Omental fat pad (tissue), 4 donors: ENCODE measurements around the gene AFF3. TPM values are rescaled to one million over a fixed set of nuclear protein-coding genes. Genes with fewer than 3 reads are reported as not detected.

Experiments used
- ATAC-seq: fragments of 150-250 bp; one replicate; pipeline ENCODE4 v1.9.1; 2016; ENCODE audit warnings: mild to moderate bottlenecking, moderate library complexity; ENCODE audit not compliant: low FRiP score
- DNase-seq: peaks from one replicate; pipeline ENCODE4 v3.0.0-alpha.2; 2019; ENCODE audit warnings: low spot score
- total RNA-seq, 4 donors: library from RNA; depleted of rRNA; stranded (reverse); fragments of >200 nt; gene quantifications; one replicate each; pipeline ENCODE4 v1.1.0, GENCODE V29; 2016
- TF ChIP-seq, protein P1 (sequence below), 3 donors: fragments of 450-650 bp; IDR thresholded peaks; one replicate each; pipeline ENCODE4 v1.5.1; 2016 to 2017; ENCODE audit warnings: antibody characterized with exemption in 3 of 3, mild to moderate bottlenecking in 3 of 3, moderate library complexity in 2 of 3

The AFF3 gene
- total RNA-seq, 4 donors from 2014 or later: 1.4 to 6.0 (median 2.7) TPM

DNA sequence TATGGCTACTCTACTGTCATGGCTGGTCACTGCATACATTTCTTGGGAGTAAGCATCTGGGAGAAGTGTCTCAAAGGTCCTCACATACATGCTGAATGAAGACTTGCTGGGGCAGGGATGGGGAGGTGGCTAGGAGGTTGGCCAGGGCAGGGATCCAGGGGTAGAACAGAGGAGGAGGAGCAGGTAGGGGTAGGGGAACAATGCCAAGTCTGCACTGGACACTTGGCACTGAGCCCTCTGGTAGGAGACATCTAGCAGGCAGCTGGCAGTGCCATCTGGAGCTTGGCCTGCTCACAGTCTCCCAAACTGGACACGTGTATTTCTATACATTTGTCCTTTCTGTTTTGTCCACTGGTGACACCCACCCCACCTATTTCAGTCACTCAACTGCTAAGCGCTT is 589.9 kb downstream of the AFF3 start:
- TF ChIP-seq, protein P1, sequence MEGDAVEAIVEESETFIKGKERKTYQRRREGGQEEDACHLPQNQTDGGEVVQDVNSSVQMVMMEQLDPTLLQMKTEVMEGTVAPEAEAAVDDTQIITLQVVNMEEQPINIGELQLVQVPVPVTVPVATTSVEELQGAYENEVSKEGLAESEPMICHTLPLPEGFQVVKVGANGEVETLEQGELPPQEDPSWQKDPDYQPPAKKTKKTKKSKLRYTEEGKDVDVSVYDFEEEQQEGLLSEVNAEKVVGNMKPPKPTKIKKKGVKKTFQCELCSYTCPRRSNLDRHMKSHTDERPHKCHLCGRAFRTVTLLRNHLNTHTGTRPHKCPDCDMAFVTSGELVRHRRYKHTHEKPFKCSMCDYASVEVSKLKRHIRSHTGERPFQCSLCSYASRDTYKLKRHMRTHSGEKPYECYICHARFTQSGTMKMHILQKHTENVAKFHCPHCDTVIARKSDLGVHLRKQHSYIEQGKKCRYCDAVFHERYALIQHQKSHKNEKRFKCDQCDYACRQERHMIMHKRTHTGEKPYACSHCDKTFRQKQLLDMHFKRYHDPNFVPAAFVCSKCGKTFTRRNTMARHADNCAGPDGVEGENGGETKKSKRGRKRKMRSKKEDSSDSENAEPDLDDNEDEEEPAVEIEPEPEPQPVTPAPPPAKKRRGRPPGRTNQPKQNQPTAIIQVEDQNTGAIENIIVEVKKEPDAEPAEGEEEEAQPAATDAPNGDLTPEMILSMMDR (IDR thresholded peaks at IDR 0.05): no peak
- DNase-seq: no peak
- no peak for ATAC-seq

DNA sequence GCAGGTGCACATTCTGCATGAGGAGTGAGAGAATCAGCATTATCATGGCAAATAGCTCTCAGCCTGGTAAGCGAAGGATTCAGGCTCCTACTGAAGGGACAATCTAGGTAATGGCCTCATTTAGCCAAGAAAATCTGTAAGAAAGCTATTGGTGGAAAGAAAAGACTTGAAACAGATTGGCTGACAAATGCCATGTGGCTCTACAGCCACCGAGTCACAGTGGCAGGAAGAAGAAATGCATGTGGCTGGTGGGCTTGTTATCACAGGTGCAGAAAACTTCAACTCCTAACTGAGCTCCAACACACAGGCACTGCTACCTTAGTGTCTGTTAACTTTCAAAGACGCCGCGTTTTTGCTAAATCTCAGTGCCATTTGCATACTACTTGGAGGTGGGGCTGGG is 592.0 kb downstream of the AFF3 start:
- no peak for ATAC-seq
- TF ChIP-seq, protein P1 (IDR thresholded peaks at IDR 0.05): no peak
- DNase-seq: no peak

DNA sequence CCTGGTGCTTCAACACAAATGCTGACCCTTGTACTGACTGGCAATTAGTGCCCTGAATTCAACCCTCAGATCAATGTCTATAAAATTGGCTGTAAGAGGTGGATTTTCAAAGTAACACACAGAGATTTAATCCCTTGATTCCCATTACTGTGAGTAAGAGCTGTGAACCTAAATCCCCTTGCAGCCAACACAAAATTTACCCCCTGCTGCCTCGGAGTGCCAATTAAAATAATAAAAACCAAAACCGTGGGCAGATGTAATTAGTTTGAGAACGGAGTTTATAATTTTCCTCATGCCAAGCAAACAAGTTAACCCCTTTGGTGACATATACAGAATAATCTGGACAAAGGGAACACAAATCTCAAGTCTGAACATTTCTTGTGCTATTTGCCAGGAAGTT is 596.8 kb downstream of the AFF3 start:
- ATAC-seq (no peak), DNase-seq (no peak)
- TF ChIP-seq, protein P1 (IDR thresholded peaks at IDR 0.05): no peak

DNA sequence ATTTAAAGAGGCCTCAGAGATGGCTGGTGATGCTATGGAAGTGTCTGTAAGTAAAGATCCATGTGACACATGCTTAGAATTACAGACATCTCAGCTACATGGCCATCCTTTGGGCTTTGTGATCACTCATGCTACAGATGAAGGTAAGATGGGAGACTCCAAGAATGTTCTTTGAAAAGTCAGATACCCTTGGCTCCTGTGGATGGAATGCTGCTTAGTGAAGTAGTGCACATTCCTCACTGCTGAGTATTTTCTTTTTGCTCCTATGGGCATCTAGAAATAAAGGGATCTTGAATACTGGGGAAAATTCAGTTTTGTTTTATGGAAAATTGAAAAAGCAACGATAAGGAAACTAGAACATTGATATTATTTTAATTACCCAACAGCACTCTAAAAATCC is 597.3 kb downstream of the AFF3 start:
- TF ChIP-seq, protein P1 (IDR thresholded peaks at IDR 0.05): no peak
- ATAC-seq (no peak), DNase-seq (no peak)

DNA sequence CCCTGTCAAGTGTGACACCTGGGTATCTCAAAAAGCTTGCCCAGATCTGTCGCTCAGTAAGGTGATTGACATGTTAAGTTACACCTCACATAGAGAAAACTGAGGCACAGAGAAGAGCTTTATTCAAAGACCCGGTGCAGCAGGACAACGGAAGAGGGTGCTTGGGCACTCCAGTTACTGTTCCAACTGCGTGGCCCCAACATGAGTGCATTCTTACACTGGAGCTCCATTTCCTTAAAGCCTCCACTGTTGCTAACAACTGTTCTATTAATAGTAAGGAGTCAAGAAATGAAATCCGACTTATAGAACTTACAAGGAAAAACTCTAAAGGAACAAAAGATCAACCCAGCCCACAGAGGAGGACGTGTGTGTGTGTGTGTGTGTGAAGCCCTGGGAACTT is 597.8 kb downstream of the AFF3 start:
- DNase-seq: no peak
- ATAC-seq: no peak
- TF ChIP-seq, protein P1 (IDR thresholded peaks at IDR 0.05): no peak

DNA sequence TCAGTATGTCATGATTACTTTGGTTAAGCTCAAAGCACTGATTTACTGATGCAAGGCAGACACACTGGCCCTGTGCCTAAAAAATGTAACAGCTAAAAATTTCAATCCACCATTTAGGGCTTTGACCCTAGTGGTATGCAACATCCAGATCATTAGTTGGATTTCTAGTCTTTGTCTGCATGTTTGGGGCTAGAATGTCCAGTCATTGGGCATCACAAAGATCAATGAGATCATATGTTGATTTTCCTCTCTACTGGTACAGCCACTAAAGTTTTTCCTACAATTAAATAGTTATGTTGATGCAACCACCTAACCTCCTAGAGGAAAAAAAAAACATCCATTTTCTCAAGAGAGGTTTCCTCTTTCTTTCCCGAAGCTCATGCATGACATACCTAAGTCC is 599.1 kb downstream of the AFF3 start:
- ATAC-seq: no peak
- DNase-seq: no peak
- TF ChIP-seq, protein P1 (IDR thresholded peaks at IDR 0.05): no peak

DNA sequence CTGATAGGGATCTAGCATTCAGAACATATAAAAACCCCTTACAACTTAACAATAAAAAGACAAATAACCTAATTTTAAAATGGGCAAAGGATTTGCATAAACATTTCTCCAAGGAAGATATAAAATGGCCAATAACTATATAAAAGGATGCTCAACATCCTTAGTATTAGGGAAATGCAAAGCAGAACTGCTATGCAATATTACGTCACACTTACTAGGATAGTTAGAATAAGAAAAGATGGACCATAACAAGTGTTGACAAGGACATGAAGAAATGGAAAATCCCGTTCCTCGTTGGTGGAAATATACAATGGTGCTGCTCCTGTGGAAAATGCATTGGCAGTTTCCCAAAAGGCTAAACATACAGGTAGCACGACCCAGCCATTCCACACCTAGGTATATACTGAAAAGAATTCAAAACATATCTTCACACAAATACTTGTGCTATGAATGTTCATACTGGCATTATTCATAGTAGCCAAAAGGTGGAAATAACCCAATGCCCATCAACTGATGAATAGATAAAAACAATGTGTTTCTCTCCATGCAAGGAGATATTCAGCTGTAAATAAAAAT is 604.4 kb downstream of the AFF3 start:
- no peak for DNase-seq
- TF ChIP-seq, protein P1 (IDR thresholded peaks at IDR 0.05): no peak
- no peak for ATAC-seq
